Hepatic stellate cell (primary cell): ENCODE results near the gene FTO.

Source experiments
- DNase-seq: peaks from one replicate; pipeline ENCODE4 v3.0.0; 2011; ENCODE audit warnings: low spot score

Gene FTO

GRCh38 chr16:53782148-53782547, 78.2 kb downstream of the FTO start:
- DNase-seq = no peak

GRCh38 chr16:53784291-53784690, 80.3 kb downstream of the FTO start:
- no peak for DNase-seq

GRCh38 chr16:53785044-53785443, 81.1 kb downstream of the FTO start:
- DNase-seq = no peak

- no peak for DNase-seq
Measured at GRCh38 chr16:53785916-53786315, 82.0 kb downstream of the FTO start.

GRCh38 chr16:53787423-53787822, 83.5 kb downstream of the FTO start:
- DNase-seq = no peak

GRCh38 chr16:53789137-53789536, 85.2 kb downstream of the FTO start:
- peak; percentile 52 for DNase-seq

GRCh38 chr16:53792161-53792951, 88.4 kb downstream of the FTO start:
- no peak for DNase-seq

GRCh38 chr16:53803451-53803850, 99.5 kb downstream of the FTO start:
- no peak for DNase-seq

GRCh38 chr16:53803998-53804397, 100.0 kb downstream of the FTO start:
- no peak for DNase-seq

GRCh38 chr16:53804467-53804866, 100.5 kb downstream of the FTO start:
- no peak for DNase-seq

GRCh38 chr16:53805113-53805512, 101.2 kb downstream of the FTO start:
- DNase-seq = no peak

GRCh38 chr16:53805752-53806151, 101.8 kb downstream of the FTO start:
- DNase-seq = no peak

GRCh38 chr16:53809088-53809932, 105.4 kb downstream of the FTO start:
- DNase-seq = peak; percentile 27

GRCh38 chr16:53812914-53813313, 109.0 kb downstream of the FTO start:
- no peak for DNase-seq

- DNase-seq = no peak
Measured at GRCh38 chr16:53814801-53815200, 110.8 kb downstream of the FTO start.

GRCh38 chr16:53816211-53816836, 112.4 kb downstream of the FTO start:
- DNase-seq = no peak

GRCh38 chr16:53817117-53817755, 113.3 kb downstream of the FTO start:
- DNase-seq = peak; percentile 71

GRCh38 chr16:53817812-53818550, 114.0 kb downstream of the FTO start:
- no peak for DNase-seq

- DNase-seq = no peak
Measured at GRCh38 chr16:53821487-53821886, 117.5 kb downstream of the FTO start.

- DNase-seq = peak; percentile 52
Measured at GRCh38 chr16:53821957-53822625, 118.1 kb downstream of the FTO start.

- DNase-seq = no peak
Measured at GRCh38 chr16:53822936-53823529, 119.1 kb downstream of the FTO start.
